ENCODE data around the gene SLC22A8.
"Not testable (repeated sequence)": the region's sequence is repeated elsewhere in the genome, so short reads cannot be mapped to it uniquely, and the experiment has no call there.

The SLC22A8 gene, protein sequence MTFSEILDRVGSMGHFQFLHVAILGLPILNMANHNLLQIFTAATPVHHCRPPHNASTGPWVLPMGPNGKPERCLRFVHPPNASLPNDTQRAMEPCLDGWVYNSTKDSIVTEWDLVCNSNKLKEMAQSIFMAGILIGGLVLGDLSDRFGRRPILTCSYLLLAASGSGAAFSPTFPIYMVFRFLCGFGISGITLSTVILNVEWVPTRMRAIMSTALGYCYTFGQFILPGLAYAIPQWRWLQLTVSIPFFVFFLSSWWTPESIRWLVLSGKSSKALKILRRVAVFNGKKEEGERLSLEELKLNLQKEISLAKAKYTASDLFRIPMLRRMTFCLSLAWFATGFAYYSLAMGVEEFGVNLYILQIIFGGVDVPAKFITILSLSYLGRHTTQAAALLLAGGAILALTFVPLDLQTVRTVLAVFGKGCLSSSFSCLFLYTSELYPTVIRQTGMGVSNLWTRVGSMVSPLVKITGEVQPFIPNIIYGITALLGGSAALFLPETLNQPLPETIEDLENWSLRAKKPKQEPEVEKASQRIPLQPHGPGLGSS

DNA sequence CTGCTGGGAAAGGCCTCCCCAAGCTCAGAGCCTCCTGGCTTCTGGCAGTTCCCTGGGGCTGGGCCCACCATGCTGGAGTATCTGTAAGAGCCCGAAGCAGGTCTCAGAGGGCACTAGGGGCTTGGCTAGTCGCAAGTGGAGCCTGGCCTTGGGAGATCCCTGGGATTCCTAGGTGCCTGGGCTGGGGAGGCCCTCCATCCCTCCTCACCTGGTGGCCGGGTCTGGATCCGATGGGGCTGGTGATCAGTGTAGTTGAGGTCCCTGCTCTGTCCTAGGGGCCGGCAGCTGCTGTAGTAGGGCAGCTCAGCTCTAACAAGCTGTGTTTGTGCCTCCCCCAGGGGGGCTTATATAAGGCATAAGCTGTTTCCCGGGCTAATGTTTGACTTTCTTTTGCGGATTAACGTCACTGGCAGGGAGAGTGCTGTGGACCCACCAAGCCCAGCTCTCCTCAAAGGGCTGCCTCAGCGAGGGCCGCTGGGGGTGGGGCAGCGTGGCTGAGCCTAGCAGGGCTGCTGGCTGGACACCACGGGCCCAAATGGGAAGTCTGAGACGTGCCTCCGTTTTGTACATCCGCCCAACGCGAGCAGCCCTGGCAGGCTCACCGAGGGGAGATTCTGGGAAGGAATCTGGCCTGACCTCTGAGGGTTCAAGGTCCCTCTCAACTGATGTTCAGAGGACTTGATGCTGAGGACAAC lies at the start of gene SLC22A8:
TSS of gene SLC22A8 (minus strand) at position 321 of the 695 bp plus-strand sequence. CDS start 883 bp downstream, outside the sequence.
- H3K4me1 ChIP-seq (ENCODE audit: control insufficient read depth, low read depth, low read length) = no peaks in the 10 kb centered on the region
- no peaks in the 10 kb centered on the region for H3K36me3 ChIP-seq (ENCODE audit: control insufficient read depth, low read depth, low read length)
- no peaks in the 10 kb centered on the region for H3K27me3 ChIP-seq (ENCODE audit: control insufficient read depth, insufficient read depth, low read length)
- H3K4me3 ChIP-seq (ENCODE audit: low read length) = no peak within 1 kb of the TSS
- no peaks in the 10 kb centered on the region for H3K9me3 ChIP-seq (ENCODE audit: control insufficient read depth, low read depth, low read length)
- H3K27ac ChIP-seq (ENCODE audit: low read length) = no peak within 1 kb of the TSS
- H3K9ac ChIP-seq (ENCODE audit: low read length) = no peak within 1 kb of the TSS

DNA sequence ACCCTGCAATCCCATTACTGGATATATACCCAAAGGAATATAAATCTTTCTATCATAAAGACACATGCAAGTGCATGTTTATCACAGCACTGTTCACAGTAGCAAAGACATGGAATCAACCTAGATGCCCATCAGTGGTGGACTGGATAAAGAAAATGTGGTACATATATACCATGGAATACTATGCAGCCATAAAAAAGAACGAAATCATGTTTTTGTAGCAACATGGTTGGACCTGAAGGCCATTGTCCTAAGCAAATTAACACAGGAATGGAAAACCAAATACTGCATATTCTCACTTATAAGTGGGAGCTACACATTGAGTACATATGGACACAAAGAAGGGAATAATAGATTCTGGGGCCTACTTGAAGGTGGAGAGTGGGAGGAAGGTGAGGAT lies 30.6 kb upstream of the SLC22A8 start:
- H3K36me3 ChIP-seq (ENCODE audit: control insufficient read depth, low read depth, low read length); H3K4me1 ChIP-seq (ENCODE audit: control insufficient read depth, low read depth, low read length); H3K9me3 ChIP-seq (ENCODE audit: control insufficient read depth, low read depth, low read length); H3K9ac ChIP-seq (ENCODE audit: low read length); H3K27ac ChIP-seq (ENCODE audit: low read length); H3K4me3 ChIP-seq (ENCODE audit: low read length); H3K27me3 ChIP-seq (ENCODE audit: control insufficient read depth, insufficient read depth, low read length): not testable (repeated sequence)

DNA sequence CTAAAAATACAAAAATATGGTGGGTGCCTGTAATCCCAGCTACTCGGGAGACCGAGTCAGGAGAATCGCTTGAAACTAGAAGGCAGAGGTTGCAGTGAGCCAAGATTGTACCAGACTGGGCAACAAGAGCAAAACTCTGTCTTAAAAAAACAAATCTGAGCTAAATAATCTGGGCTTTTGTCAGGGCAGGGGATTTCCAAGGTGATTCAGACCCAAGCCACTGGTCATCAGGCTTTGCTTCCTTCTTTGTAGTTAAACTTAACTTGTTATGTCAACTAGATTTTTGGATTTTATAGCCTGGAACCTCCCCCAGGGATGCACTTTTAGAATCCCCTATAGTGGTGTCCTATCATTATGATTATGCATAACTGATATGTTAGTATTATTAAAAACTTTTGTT lies 27.0 kb upstream of the SLC22A8 start:
- no peaks in the 10 kb centered on the region for H3K27me3 ChIP-seq (ENCODE audit: control insufficient read depth, insufficient read depth, low read length)
- H3K4me3 ChIP-seq (ENCODE audit: low read length) = no peak overlapping the region
- no peak overlapping the region for H3K27ac ChIP-seq (ENCODE audit: low read length)
- H3K36me3 ChIP-seq (ENCODE audit: control insufficient read depth, low read depth, low read length) = no peaks in the 10 kb centered on the region
- no peak overlapping the region for H3K9ac ChIP-seq (ENCODE audit: low read length)
- H3K4me1 ChIP-seq (ENCODE audit: control insufficient read depth, low read depth, low read length) = no peaks in the 10 kb centered on the region
- no peaks in the 10 kb centered on the region for H3K9me3 ChIP-seq (ENCODE audit: control insufficient read depth, low read depth, low read length)

DNA sequence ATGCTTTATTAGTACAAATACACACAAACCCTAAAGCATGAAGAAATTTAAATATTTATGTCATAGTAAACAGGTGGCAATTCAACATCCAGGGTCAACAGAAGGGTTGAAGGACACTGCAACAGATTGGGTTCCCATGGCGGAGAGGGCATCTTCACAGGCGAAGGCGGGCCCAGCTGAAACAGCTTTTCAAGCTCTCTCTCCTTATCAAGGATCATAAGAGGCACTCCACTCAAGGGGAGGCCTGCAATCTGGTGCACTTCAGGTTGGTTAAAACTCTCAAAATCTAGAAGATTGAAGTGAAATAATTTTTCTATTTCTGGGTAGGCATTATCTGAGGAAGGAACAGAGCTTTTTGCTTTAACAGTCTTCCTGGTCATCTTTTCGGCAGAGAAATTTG lies 16.8 kb upstream of the SLC22A8 start:
- Histone ChIP-seq H3K9me3 (ENCODE audit: control insufficient read depth, low read depth, low read length) (no peaks in the 10 kb centered on the region), H3K27me3 (ENCODE audit: control insufficient read depth, insufficient read depth, low read length) (no peaks in the 10 kb centered on the region), H3K4me3 (ENCODE audit: low read length) (no peak overlapping the region), H3K4me1 (ENCODE audit: control insufficient read depth, low read depth, low read length) (no peaks in the 10 kb centered on the region), H3K9ac (ENCODE audit: low read length) (no peak overlapping the region), H3K36me3 (ENCODE audit: control insufficient read depth, low read depth, low read length) (no peaks in the 10 kb centered on the region), H3K27ac (ENCODE audit: low read length) (no peak overlapping the region)

- no peak overlapping the region for H3K9ac ChIP-seq (ENCODE audit: low read length)
- no peak overlapping the region for H3K27ac ChIP-seq (ENCODE audit: low read length)
- peaks cover 13% of the 10 kb centered on the region for H3K27me3 ChIP-seq (ENCODE audit: control insufficient read depth, insufficient read depth, low read length)
- no peaks in the 10 kb centered on the region for H3K4me1 ChIP-seq (ENCODE audit: control insufficient read depth, low read depth, low read length)
- H3K9me3 ChIP-seq (ENCODE audit: control insufficient read depth, low read depth, low read length) = no peaks in the 10 kb centered on the region
- H3K36me3 ChIP-seq (ENCODE audit: control insufficient read depth, low read depth, low read length) = no peaks in the 10 kb centered on the region
- H3K4me3 ChIP-seq (ENCODE audit: low read length) = no peak overlapping the region
Observed at GRCh38 chr11:63023841-63024648, 8.4 kb upstream of the SLC22A8 start.

- H3K27me3 ChIP-seq (ENCODE audit: control insufficient read depth, insufficient read depth, low read length) = peaks cover 13% of the 10 kb centered on the region
- H3K36me3 ChIP-seq (ENCODE audit: control insufficient read depth, low read depth, low read length) = no peaks in the 10 kb centered on the region
- no peak overlapping the region for H3K4me3 ChIP-seq (ENCODE audit: low read length)
- no peaks in the 10 kb centered on the region for H3K4me1 ChIP-seq (ENCODE audit: control insufficient read depth, low read depth, low read length)
- no peaks in the 10 kb centered on the region for H3K9me3 ChIP-seq (ENCODE audit: control insufficient read depth, low read depth, low read length)
- H3K27ac ChIP-seq (ENCODE audit: low read length) = no peak overlapping the region
- H3K9ac ChIP-seq (ENCODE audit: low read length) = no peak overlapping the region
Observed at GRCh38 chr11:63023222-63023814, 7.7 kb upstream of the SLC22A8 start.

DNA sequence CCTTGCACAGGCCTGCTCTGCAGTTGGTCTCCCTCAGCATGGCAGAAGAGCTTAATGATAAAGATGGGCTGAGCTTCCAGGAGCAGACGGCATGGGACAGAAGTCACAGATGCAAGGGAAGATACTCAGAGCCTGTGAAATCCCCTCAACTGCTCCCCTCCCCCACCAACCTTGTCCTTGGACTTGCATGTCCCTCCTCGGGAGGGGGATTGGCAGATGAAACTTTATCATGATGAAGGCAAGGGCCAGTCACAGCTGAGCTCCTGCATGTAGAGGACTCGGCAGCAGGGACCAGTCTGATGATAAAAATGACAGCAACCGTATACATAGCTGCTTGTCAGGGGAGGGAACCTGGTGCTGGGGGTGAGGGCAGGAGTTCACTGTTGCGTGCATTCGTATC lies 6.8 kb upstream of the SLC22A8 start:
- H3K27ac ChIP-seq (ENCODE audit: low read length) = no peak overlapping the region
- H3K27me3 ChIP-seq (ENCODE audit: control insufficient read depth, insufficient read depth, low read length) = peaks cover 13% of the 10 kb centered on the region
- no peak overlapping the region for H3K4me3 ChIP-seq (ENCODE audit: low read length)
- H3K9ac ChIP-seq (ENCODE audit: low read length) = no peak overlapping the region
- H3K9me3 ChIP-seq (ENCODE audit: control insufficient read depth, low read depth, low read length) = no peaks in the 10 kb centered on the region
- H3K4me1 ChIP-seq (ENCODE audit: control insufficient read depth, low read depth, low read length) = no peaks in the 10 kb centered on the region
- no peaks in the 10 kb centered on the region for H3K36me3 ChIP-seq (ENCODE audit: control insufficient read depth, low read depth, low read length)

DNA sequence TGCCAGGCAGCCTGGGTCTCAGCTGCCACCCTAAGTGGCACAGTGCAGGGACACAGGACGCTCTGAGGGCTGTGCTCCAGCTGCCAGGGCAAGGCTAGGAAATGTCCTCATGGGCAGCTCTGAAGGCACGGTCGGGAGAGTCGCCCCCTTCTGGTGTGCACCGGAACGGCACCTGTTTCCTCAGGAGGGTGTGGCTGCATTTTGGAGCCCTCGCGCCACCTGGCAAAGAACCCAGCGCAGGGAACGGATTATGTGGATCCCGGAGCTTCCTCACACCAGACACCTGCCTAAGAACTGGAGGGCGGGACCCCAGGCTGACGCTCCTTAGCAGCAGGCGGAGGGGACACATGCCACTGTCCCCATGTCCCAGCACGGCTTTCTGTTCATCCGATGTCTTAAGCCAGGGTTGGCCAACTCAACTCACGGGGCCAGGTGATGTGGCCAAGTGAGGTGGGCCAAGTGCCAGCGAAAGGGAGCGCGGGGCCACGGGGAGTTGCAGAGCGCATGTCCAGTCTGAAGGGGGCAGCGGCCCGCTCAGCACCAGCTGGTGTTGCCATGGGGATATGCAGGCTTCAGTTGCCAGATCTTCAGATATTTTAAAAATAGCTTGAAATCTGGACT lies 5.1 kb upstream of the SLC22A8 start:
- Histone ChIP-seq H3K9ac (ENCODE audit: low read length) (no peak overlapping the region), H3K4me1 (ENCODE audit: control insufficient read depth, low read depth, low read length) (no peaks in the 10 kb centered on the region), H3K36me3 (ENCODE audit: control insufficient read depth, low read depth, low read length) (no peaks in the 10 kb centered on the region), H3K4me3 (ENCODE audit: low read length) (no peak overlapping the region), H3K9me3 (ENCODE audit: control insufficient read depth, low read depth, low read length) (no peaks in the 10 kb centered on the region), H3K27me3 (ENCODE audit: control insufficient read depth, insufficient read depth, low read length) (peaks cover 13% of the 10 kb centered on the region), H3K27ac (ENCODE audit: low read length) (no peak overlapping the region)

GRCh38 chr11:63019506-63019905 lies 3.9 kb upstream of the SLC22A8 start:
- Histone ChIP-seq H3K4me1 (ENCODE audit: control insufficient read depth, low read depth, low read length) (no peaks in the 10 kb centered on the region), H3K9ac (ENCODE audit: low read length) (no peak overlapping the region), H3K36me3 (ENCODE audit: control insufficient read depth, low read depth, low read length) (no peaks in the 10 kb centered on the region), H3K27ac (ENCODE audit: low read length) (no peak overlapping the region), H3K9me3 (ENCODE audit: control insufficient read depth, low read depth, low read length) (no peaks in the 10 kb centered on the region), H3K4me3 (ENCODE audit: low read length) (no peak overlapping the region), H3K27me3 (ENCODE audit: control insufficient read depth, insufficient read depth, low read length) (peaks cover 13% of the 10 kb centered on the region)

DNA sequence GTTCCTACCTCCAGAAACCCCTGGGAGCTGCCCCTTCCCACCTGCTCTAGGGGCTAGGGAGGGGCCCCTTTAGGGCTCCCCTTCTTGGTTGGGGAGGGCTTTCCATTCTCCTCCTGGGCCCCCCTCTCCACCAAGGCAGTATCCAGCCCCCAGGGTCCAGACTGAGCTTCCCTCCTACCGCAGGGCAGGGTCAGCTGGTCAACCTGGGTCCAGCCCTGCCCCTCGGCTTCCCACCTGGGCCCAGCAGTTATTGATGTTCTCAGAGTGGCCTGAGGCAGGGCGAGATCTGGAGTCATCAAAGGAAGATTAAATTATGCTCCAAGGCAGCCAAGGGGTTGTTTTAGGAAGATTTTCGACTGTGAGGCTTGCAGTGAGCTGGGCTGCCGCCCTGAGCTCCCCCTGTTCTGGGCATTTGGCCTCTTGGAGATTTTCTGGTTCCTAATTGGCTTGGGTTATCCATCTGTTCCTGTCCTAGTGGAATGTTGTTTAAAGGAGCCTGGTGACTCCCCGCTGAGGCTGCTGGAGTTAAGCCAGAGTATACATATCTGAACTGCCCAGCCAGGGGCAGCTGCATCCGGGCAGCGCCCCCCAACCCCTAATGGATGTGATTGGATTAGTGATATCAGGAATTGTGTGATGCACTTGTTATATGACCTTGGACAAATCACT lies 1.8 kb upstream of the SLC22A8 start:
- no peak overlapping the region for H3K27ac ChIP-seq (ENCODE audit: low read length)
- H3K4me1 ChIP-seq (ENCODE audit: control insufficient read depth, low read depth, low read length) = no peaks in the 10 kb centered on the region
- peaks cover 8% of the 10 kb centered on the region for H3K27me3 ChIP-seq (ENCODE audit: control insufficient read depth, insufficient read depth, low read length)
- no peaks in the 10 kb centered on the region for H3K9me3 ChIP-seq (ENCODE audit: control insufficient read depth, low read depth, low read length)
- no peak overlapping the region for H3K9ac ChIP-seq (ENCODE audit: low read length)
- H3K36me3 ChIP-seq (ENCODE audit: control insufficient read depth, low read depth, low read length) = no peaks in the 10 kb centered on the region
- no peak overlapping the region for H3K4me3 ChIP-seq (ENCODE audit: low read length)

Data from iPS-18a (cell line).